Chondrocyte (in vitro differentiated cells): ENCODE results near the gene MEX3A. TPM values are rescaled to one million over a fixed set of nuclear protein-coding genes. Genes with fewer than 3 reads are reported as not detected.

ENCODE experiments used
- DNase-seq: peaks from one replicate; pipeline ENCODE4 v3.0.0; 2021; ENCODE audit warnings: mixed read lengths, low spot score
- H3K27ac Mint-ChIP-seq: one replicate; pipeline ENCODE4 v1.8.0; 2021; ENCODE audit warnings: mild to moderate bottlenecking, moderate library complexity, mixed read lengths; ENCODE audit not compliant: unreplicated experiment
- H3K27me3 Mint-ChIP-seq: 2 replicates; pipeline ENCODE4 v1.8.0; 2021; ENCODE audit warnings: low read depth, mixed read lengths
- H3K36me3 Mint-ChIP-seq: 2 replicates; pipeline ENCODE4 v1.8.0; 2021; ENCODE audit warnings: low read depth, mixed read lengths
- H3K4me1 Mint-ChIP-seq: 2 replicates; pipeline ENCODE4 v1.8.0; 2021; ENCODE audit warnings: low read depth, mild to moderate bottlenecking, mixed read lengths
- H3K4me3 Mint-ChIP-seq: one replicate; pipeline ENCODE4 v1.8.0; 2021; ENCODE audit warnings: mild to moderate bottlenecking, moderate library complexity, mixed read lengths; ENCODE audit not compliant: unreplicated experiment
- H3K9me3 Mint-ChIP-seq: 2 replicates; pipeline ENCODE4 v1.8.0; 2021; ENCODE audit warnings: low read depth, mixed read lengths
- total RNA-seq: library from RNA; stranded (reverse); gene quantifications from 3 replicates; pipeline ENCODE4 v1.2.1, GENCODE V29; 2021
- TF ChIP-seq, protein P1 (sequence below): fragments of 200-600 bp; sonication (generic); IDR thresholded peaks from 2 replicates; pipeline ENCODE4 v1.5.0; 2021; ENCODE audit warnings: antibody characterized with exemption, mild to moderate bottlenecking, moderate library complexity

MEX3A gene
- total RNA-seq, 1 donor from 2014 or later: 12.7 TPM

DNA sequence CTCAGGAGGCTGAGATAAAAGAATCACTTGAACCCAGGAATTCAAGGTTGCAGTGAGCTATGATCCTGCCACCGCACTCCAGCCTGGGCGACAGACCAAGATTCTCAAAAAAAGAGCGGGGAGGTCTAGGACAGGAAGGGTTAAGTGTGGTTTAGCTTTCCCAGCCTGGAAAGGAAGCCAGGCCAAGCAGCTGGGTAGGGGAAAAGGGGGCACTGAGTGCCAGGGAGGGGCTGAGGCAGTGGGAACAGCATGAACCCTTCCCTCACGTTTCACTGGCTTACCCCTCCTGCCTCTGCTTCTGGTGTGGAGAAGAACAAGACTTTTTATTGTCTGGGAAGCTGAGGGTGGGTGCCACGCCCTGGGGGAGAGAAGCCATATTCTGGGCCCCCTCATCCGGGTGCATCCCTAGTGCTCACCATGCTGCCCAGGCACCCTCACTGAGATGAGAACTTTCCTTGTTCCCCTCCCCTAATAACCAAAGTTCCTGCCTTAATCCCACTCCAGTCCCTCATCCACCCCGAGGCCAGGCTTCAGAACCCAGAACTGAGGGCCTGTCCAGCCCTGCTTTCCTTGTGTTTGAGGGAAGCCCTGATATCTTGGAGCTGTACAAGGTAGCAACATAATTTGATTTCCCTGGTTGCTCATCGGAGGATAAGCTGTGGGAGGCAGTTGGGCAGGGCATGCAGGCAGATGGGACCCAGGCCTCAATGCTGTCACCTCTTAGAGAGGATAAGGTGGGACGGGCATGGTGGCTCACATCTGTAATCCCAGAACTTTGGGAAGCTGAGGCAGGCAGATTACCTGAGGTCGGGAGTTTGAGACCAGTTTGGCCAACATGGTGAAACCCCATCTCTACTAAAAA lies 30.2 kb upstream of the MEX3A start:
- Mint-ChIP-seq H3K27ac (peak overlapping the region; percentile 74), H3K27me3 (no peaks in the 10 kb centered on the region), H3K36me3 (peaks cover 11% of the 10 kb centered on the region), H3K4me3 (peak overlapping the region; percentile 9), H3K9me3 (no peaks in the 10 kb centered on the region), H3K4me1 (peaks cover 38% of the 10 kb centered on the region)
- TF ChIP-seq, protein P1, sequence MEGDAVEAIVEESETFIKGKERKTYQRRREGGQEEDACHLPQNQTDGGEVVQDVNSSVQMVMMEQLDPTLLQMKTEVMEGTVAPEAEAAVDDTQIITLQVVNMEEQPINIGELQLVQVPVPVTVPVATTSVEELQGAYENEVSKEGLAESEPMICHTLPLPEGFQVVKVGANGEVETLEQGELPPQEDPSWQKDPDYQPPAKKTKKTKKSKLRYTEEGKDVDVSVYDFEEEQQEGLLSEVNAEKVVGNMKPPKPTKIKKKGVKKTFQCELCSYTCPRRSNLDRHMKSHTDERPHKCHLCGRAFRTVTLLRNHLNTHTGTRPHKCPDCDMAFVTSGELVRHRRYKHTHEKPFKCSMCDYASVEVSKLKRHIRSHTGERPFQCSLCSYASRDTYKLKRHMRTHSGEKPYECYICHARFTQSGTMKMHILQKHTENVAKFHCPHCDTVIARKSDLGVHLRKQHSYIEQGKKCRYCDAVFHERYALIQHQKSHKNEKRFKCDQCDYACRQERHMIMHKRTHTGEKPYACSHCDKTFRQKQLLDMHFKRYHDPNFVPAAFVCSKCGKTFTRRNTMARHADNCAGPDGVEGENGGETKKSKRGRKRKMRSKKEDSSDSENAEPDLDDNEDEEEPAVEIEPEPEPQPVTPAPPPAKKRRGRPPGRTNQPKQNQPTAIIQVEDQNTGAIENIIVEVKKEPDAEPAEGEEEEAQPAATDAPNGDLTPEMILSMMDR: no peak
- DNase-seq: no peak

DNA sequence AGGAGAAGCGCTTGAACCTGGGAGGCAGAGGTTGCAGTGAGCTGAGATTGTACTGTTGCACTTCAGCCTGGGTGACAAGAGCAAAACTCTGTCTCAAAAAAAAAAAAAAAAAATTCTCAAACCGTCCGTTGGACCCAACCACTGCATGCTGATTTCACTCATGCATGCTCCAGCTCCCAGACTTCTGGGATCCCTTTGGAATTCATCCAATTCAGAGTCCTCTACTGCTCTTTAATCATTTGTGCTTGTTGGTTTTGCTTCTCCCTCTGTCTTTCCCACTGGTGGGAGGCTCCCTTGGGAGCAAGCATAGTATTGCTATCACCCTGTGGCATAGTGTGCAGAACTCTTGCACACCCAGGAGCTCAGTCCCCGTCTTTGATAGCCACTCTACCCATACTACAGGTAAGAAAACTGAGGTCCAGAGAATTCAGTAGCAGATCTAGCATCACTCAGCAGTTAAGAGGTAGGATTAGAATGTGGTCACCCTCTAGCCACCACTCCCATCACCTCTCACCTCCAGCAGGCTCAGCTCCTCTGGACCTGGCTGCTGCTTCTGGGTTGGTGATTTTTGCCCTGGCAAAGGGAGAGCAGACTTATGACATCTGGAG lies 29.2 kb upstream of the MEX3A start:
- Mint-ChIP-seq H3K27me3 (no peaks in the 10 kb centered on the region), H3K36me3 (peaks cover 10% of the 10 kb centered on the region), H3K4me3 (no peak overlapping the region), H3K4me1 (peaks cover 43% of the 10 kb centered on the region), H3K9me3 (no peaks in the 10 kb centered on the region), H3K27ac (peak overlapping the region; percentile 51)
- DNase-seq: no peak
- TF ChIP-seq, protein P1: no peak

- TF ChIP-seq, protein P1: no peak
Measured at GRCh38 chr1:156110252-156110651, 28.0 kb upstream of the MEX3A start.

DNA sequence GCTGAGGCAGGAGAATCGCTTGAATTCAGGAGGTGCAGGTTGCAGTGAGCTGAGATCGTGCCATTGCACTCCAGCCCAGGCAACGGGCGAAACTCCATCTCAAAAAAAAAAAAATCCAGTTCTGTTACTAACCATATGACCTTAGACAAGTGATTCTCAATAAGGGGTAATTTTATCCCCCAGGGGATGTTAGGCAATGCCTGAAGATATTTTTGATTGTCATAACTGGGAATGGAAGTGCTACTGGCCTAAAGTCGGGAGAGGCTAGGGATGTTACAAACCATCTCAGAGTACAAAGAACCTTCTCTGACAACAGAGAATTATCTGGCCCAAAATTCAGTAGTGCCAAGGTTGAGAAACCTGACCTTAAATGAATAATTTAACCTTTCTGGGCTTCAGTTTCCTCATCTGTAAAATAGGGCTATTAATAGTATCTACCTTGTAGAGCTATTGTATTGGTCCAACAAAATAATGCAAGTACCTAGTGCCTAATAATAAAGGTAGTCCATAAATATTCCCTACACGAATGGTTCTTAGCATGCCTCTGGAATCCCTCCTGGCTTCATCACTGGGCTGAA lies 26.5 kb upstream of the MEX3A start:
- Mint-ChIP-seq H3K27me3 (no peaks in the 10 kb centered on the region), H3K4me1 (peaks cover 62% of the 10 kb centered on the region)

More at GRCh38 chr1:156110252-156110651, 28.0 kb upstream of the MEX3A start:
- Mint-ChIP-seq H3K36me3 (peaks cover 5% of the 10 kb centered on the region), H3K27ac (no peak overlapping the region), H3K4me1 (peaks cover 54% of the 10 kb centered on the region), H3K27me3 (no peaks in the 10 kb centered on the region), H3K4me3 (no peak overlapping the region), H3K9me3 (no peaks in the 10 kb centered on the region)
- no peak for DNase-seq

GRCh38 chr1:156108057-156108456 lies 25.8 kb upstream of the MEX3A start:
- Mint-ChIP-seq H3K36me3 (no peaks in the 10 kb centered on the region), H3K27me3 (no peaks in the 10 kb centered on the region), H3K9me3 (no peaks in the 10 kb centered on the region), H3K4me1 (peaks cover 62% of the 10 kb centered on the region), H3K27ac (no peak overlapping the region), H3K4me3 (no peak overlapping the region)
- TF ChIP-seq, protein P1: no peak
- no peak for DNase-seq

More for the DNA sequence above, 26.5 kb upstream of the MEX3A start:
- no peak for DNase-seq
- Mint-ChIP-seq H3K27ac (peak overlapping the region; percentile 66), H3K4me3 (no peak overlapping the region), H3K36me3 (no peaks in the 10 kb centered on the region), H3K9me3 (no peaks in the 10 kb centered on the region)
- TF ChIP-seq, protein P1: no peak
